Jurkat, Clone E6-1 (cell line): ENCODE results near the gene ISG15.
"Not testable (repeated sequence)": the region's sequence is repeated elsewhere in the genome, so short reads cannot be mapped to it uniquely, and the experiment has no call there.

ENCODE experiments used
- DNase-seq: peaks from one replicate; pipeline ENCODE4 v3.0.0-alpha.2; 2011; ENCODE audit warnings: low read depth, low spot score
- H3K4me3 ChIP-seq: 2 replicates; pipeline ENCODE4 v1.5.1; 2011; ENCODE audit warnings: mild to moderate bottlenecking, low read length, control low read depth, moderate library complexity

Gene ISG15

DNA sequence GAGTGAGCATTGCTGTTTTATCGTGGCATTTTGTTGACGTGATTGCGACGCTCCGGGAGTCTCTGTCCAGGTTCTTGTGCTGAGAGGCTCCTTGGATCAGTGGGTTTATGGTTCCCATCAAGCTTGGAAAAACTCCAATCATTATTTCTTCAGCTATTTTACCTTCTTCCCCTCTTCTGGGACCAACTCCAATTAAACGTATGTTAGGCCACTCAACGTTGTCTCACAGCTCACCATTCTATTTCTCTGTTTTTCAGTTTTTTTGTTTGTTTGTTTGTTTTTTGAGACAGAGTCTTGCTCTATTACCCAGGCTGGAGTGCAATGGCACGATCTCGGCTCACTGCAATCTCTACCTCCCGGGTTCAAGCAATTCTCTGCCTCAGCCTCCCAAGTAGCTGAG is 21.4 kb upstream of the ISG15 start:
- DNase-seq = no peak
- no peak overlapping the region for H3K4me3 ChIP-seq

DNA sequence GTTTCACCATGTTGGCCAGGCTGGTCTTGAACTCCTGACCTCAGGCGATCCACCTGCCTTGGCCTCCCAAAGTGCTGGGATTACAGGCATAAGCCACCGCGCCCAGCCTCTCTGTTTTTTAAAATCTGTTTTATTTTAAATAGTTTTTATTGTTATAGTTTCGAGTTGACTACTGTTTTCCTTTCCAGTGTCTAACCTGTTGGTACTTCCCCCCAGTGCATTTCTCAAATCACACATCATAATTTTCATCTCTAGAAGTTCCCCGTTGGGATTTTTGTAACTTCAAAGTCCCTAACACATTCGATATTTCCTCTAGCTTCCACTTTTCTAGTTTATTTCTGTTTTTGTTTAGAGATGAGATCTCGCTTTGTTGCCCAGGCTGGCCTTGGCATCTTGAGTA is 20.9 kb upstream of the ISG15 start:
- H3K4me3 ChIP-seq = no peak overlapping the region
- no peak for DNase-seq

- H3K4me3 ChIP-seq = no peak overlapping the region
- no peak for DNase-seq
Observed at GRCh38 chr1:993379-993995, 19.8 kb upstream of the ISG15 start.

DNA sequence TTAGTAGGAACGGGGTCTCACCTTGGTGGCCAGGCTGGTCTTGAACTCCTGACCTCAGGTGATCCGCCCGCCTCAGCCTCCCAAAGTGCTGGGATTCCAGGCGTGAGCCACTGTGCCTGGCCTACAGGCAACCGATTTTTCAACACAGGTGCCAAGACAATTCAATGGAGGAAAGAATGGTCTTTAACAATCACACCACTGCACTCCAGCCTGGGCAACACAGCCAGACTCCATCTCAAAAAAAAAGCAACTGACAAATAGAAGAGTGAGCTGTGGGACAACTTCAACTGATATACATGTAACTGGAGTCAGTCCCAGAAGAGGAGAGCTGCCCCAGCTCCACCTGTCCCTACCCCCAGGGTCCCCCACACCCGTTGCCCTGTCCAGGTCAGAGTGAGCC is 18.8 kb upstream of the ISG15 start:
- not testable (repeated sequence) for H3K4me3 ChIP-seq, DNase-seq

- H3K4me3 ChIP-seq = no peak overlapping the region
- no peak for DNase-seq
Observed at GRCh38 chr1:995665-996633, 17.3 kb upstream of the ISG15 start.

- H3K4me3 ChIP-seq = no peak overlapping the region
- DNase-seq = no peak
Observed at GRCh38 chr1:996851-997712, 16.2 kb upstream of the ISG15 start.

DNA sequence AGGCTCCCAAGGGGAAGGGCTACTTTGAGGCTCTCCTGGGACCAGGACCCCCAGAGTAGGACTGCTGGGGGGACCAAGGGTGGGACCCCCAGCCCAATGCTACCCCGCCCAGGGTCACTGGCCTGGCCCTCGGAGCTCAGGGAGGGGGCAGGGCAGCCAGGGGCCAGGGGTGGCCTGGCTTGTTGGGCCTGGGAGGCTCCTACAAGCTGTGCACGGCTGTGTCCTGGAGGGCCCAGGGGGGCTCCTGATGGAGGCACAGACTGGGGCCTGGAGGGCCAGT is 15.6 kb upstream of the ISG15 start:
- H3K4me3 ChIP-seq = no peak overlapping the region
- no peak for DNase-seq

DNA sequence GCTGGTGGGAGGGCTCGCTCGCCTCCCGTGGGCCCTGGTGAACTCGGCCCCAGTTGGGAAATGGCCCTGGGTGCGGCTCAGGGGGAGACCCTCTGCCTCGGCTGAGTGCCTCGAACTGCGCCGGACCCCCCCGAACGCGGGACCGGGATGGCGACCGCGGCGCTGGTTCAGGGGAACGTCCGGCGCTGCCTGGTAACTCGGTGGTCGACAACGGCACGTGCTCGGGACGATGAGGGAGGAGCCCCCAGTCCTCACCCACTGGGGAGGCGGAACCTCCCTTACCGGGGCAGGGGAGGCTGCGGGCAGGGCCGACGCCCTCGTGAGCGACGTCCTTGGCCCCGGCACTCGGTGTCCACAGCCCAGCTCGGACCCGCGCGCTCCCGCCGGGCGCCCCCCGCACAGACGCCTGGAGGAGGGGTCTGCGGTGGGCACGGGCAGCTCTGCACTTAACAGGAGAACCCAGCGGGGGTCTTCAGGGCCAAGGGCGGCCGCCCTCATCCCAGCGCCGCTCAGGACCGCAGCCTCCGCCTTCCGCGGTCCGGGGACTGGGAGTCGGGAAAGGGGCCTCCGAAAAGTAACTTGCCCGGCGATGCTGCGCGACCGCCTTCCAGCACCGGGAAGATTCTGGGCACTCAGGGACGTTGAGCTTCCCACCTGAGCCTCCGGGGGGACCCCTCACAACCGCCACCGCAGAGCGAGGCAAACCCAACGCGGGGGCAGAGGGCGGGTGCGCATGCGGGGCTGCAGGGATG is 15.1 kb upstream of the ISG15 start:
- peak overlapping the region; percentile 58 for H3K4me3 ChIP-seq
- no peak for DNase-seq

- DNase-seq = no peak
- H3K4me3 ChIP-seq = peak overlapping the region; percentile 58
Observed at GRCh38 chr1:998745-998994, 14.6 kb upstream of the ISG15 start.

DNA sequence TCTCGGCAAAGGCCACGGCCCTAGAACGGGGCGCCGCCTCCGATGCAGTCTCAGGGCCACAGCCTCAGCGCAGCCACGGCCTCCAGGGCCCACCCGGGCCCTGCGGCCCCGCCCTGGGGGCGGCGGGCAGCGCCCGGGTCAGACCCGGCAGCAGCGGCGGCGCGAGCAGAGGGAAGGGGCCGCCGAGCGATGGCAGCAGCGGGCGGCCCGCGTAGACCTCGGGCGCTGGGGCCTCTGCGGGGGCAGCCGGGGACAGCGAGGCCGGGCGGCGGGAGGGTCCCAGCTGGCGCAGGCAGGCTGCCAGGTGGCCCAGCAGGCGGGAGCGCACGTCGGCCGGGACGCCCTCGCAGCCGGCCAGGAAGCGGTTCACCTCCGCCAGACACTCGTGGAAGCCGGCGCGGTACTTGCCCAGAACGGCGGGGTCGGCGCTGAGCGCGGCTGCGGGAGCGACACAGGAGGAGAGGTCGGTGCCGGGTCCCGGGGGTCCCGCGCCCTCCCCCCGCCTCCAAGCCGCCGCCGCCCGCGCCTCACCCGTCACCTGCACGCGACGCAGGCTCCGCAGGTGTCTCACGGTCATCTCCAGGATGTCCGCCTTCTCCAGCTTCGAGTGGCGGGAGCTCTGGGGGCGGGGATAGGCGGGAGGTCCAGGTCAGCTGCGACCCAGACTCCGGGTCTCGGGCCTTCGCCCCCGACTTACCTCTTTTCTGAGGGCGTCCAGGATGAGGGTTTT is 14.1 kb upstream of the ISG15 start:
- DNase-seq = no peak
- H3K4me3 ChIP-seq = peak overlapping the region; percentile 58

GRCh38 chr1:999725-1000356 is 13.5 kb upstream of the ISG15 start, which contains the start of gene HES4:
Gene HES4 (minus strand): TSS chr1:1000097. CDS start chr1:999973, 124 bp downstream.
- H3K4me3 ChIP-seq = peak within 1 kb of the TSS; percentile 58
- peak; percentile 87 for DNase-seq

GRCh38 chr1:1000357-1001056 is 12.8 kb upstream of the ISG15 start:
- peak; percentile 80 for DNase-seq
- peak overlapping the region; percentile 58 for H3K4me3 ChIP-seq

- DNase-seq = no peak
- H3K4me3 ChIP-seq = peak overlapping the region; percentile 58
Observed at GRCh38 chr1:1001057-1001783, 12.1 kb upstream of the ISG15 start.

DNA sequence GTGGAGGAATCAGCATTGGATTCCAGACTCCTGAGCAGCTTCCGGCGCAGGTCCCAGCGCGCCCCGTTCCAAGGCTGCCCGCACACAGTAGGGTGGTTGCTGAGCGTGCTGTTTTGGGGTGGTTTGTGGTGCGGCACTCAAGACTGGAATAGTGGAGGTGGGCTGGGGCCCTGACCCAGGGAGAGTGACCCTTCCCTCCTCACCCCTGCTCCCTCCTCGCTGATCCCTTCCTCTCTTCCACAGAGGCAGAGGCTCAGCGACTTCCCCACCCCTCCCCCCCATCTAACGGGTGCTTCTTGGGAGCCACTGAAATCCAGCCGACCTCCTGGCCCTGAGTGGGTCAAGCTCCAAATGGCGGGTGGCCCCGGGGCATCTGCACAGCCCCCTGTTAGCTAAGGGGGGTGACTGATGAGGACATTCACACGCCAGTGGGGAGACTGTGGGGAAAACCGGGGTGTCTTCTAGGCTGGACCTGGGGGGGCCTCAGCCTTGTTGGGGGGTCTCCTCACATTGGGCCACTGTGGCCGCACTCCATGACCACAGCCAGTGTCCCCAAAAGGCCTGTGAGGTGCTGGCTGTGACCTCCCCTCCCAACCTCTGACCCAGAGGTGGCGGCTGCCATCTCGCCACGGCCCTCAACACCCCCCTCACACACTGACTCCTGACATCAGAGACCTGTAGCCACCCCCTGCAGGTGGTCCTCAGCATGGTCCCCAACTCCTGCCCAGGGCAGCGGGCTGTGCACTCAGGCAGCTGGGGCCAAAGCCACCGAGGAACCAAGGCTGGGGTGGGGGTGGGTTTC is 9.5 kb upstream of the ISG15 start:
- no peak for DNase-seq
- H3K4me3 ChIP-seq = no peak overlapping the region

GRCh38 chr1:1004420-1004779 is 8.9 kb upstream of the ISG15 start:
- H3K4me3 ChIP-seq = no peak overlapping the region
- DNase-seq = no peak
